Type B pancreatic cell (in vitro differentiated cells): ENCODE results near the gene PDE1C. TPM values are rescaled to one million over a fixed set of nuclear protein-coding genes. Genes with fewer than 3 reads are reported as not detected.

ENCODE experiments used
- DNase-seq: peaks from one replicate; pipeline ENCODE4 v3.0.0; 2021; ENCODE audit warnings: mixed read lengths; ENCODE audit not compliant: unreplicated experiment; ENCODE audit errors: extremely low spot score
- H3K27ac Mint-ChIP-seq: 2 replicates; pipeline ENCODE4 v1.8.0; 2021; ENCODE audit warnings: mild to moderate bottlenecking, mixed read lengths
- H3K27me3 Mint-ChIP-seq: 2 replicates; pipeline ENCODE4 v1.8.0; 2021; ENCODE audit warnings: mixed read lengths
- H3K36me3 Mint-ChIP-seq: 2 replicates; pipeline ENCODE4 v1.8.0; 2021; ENCODE audit warnings: mixed read lengths
- H3K4me1 Mint-ChIP-seq: one replicate; pipeline ENCODE4 v1.8.0; 2021; ENCODE audit warnings: mixed read lengths; ENCODE audit not compliant: unreplicated experiment
- H3K4me3 Mint-ChIP-seq: 2 replicates; pipeline ENCODE4 v1.8.0; 2021; ENCODE audit warnings: mild to moderate bottlenecking, mixed read lengths
- H3K9me3 Mint-ChIP-seq: 2 replicates; pipeline ENCODE4 v1.8.0; 2021; ENCODE audit warnings: mixed read lengths
- CTCF ChIP-seq: fragments of 200-600 bp; sonication (generic); conservative IDR thresholded peaks from 2 replicates; pipeline ENCODE4 v1.5.0; 2021; ENCODE audit warnings: antibody characterized with exemption, mild to moderate bottlenecking
- total RNA-seq: library from RNA; stranded (reverse); gene quantifications from 2 replicates; pipeline ENCODE4 v1.2.1, GENCODE V29; 2021; ENCODE audit warnings: low replicate concordance

The PDE1C gene
- total RNA-seq, 1 donor from 2014 or later = 8.5 TPM

DNA sequence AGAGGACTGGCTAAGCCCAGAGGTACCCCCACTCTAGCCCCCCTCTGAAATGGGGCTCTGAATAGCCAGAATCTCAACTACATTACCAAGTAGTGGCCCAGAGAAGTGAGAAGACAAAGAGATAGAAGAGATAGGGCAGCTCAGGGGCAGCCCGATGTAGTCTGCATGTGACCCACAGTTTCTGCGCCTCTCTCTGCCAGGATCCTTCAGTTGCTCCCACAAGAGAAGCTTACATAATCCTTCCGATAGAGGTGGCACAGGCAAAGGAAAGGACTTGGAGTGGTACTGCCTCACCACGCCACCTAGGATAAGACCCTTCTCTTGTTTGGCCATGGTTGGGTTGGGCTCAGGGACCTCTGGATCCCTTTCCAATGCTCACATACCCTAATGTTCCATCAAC is 5.4 kb upstream of the PDE1C start:
- no peak for DNase-seq
- Mint-ChIP-seq H3K36me3 (no peaks in the 10 kb centered on the region), H3K4me1 (no peaks in the 10 kb centered on the region), H3K27me3 (peaks cover 50% of the 10 kb centered on the region), H3K27ac (no peak overlapping the region), H3K9me3 (no peaks in the 10 kb centered on the region), H3K4me3 (no peak overlapping the region)
- no peak for TF ChIP-seq CTCF

GRCh38 chr7:32074787-32075585 is 4.8 kb upstream of the PDE1C start:
- no peak for DNase-seq
- H3K9me3 Mint-ChIP-seq = no peaks in the 10 kb centered on the region
- TF ChIP-seq CTCF = no peak
- H3K4me1 Mint-ChIP-seq = peaks cover 1% of the 10 kb centered on the region
- peaks cover 56% of the 10 kb centered on the region for H3K27me3 Mint-ChIP-seq
- no peaks in the 10 kb centered on the region for H3K36me3 Mint-ChIP-seq
- H3K27ac Mint-ChIP-seq = no peak overlapping the region
- H3K4me3 Mint-ChIP-seq = no peak overlapping the region

- TF ChIP-seq CTCF = no peak
- DNase-seq = no peak
- H3K4me3 Mint-ChIP-seq = no peak overlapping the region
- H3K9me3 Mint-ChIP-seq = no peaks in the 10 kb centered on the region
- H3K4me1 Mint-ChIP-seq = peaks cover 5% of the 10 kb centered on the region
- H3K36me3 Mint-ChIP-seq = no peaks in the 10 kb centered on the region
- H3K27ac Mint-ChIP-seq = no peak overlapping the region
- peaks cover 65% of the 10 kb centered on the region for H3K27me3 Mint-ChIP-seq
Observed at GRCh38 chr7:32073533-32073932, 3.3 kb upstream of the PDE1C start.

GRCh38 chr7:32072397-32072796 is 2.2 kb upstream of the PDE1C start:
- TF ChIP-seq CTCF = peak; percentile 58
- H3K36me3 Mint-ChIP-seq = no peaks in the 10 kb centered on the region

DNA sequence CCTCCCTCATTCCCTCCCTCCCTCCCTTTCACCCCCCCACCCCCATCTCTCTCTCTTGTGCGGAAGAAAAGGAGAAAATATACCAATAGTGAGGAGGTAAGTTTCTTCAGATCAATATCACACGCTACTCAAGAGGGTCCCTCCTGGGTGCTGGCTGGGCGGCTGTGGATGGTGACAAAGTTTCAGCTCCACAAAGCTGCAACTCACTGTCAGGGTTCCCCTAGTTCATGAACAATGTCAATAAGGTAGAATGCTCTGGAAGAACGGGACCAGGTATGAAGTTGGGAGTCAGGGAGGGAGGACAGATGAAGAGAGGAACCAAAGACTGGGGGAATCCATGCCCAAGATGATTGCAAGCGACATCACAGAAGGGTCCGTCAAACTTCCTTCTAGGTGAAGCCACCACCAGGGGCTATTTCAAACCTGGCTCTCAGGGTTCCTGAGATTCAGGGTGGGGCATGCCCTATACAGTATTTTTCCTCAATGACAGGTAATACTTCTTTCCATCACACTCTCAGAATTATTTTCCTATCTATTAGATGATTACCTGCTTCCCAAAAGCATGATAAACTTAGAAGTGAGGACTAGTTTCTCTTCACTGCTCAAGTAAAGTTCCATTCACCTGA is 1.4 kb upstream of the PDE1C start:
- H3K36me3 Mint-ChIP-seq = no peaks in the 10 kb centered on the region
- DNase-seq = no peak
- no peaks in the 10 kb centered on the region for H3K9me3 Mint-ChIP-seq
- no peak for TF ChIP-seq CTCF
- H3K27me3 Mint-ChIP-seq = peaks cover 78% of the 10 kb centered on the region
- H3K4me1 Mint-ChIP-seq = peaks cover 5% of the 10 kb centered on the region
- no peak overlapping the region for H3K27ac Mint-ChIP-seq
- H3K4me3 Mint-ChIP-seq = peak overlapping the region; percentile 83

More at GRCh38 chr7:32072397-32072796, 2.2 kb upstream of the PDE1C start:
- Mint-ChIP-seq H3K4me1 (peaks cover 5% of the 10 kb centered on the region), H3K4me3 (peak overlapping the region; percentile 83), H3K9me3 (no peaks in the 10 kb centered on the region), H3K27ac (no peak overlapping the region), H3K27me3 (peaks cover 70% of the 10 kb centered on the region)
- DNase-seq = no peak
